RWPE2 (cell line): ENCODE results near the gene SULT2B1.
"Not testable (repeated sequence)": the region's sequence is repeated elsewhere in the genome, so short reads cannot be mapped to it uniquely, and the experiment has no call there.

ENCODE experiments used
- ATAC-seq: fragments of 200-7000 bp; cut with Tn5 transposase; 3 replicates; pipeline ENCODE4 v1.9.1; 2021; ENCODE audit warnings: low read depth
- DNase-seq: peaks from one replicate; pipeline ENCODE4 v3.0.0-alpha.2; 2020; ENCODE audit warnings: low spot score
- H3K27ac ChIP-seq: fragments of 450-650 bp; 2 replicates; pipeline ENCODE4 v1.5.1; 2017; ENCODE audit warnings: mild to moderate bottlenecking; ENCODE audit not compliant: poor library complexity, severe bottlenecking
- H3K27me3 ChIP-seq: fragments of 250-450 bp; sonication (Bioruptor Pico); 2 replicates; pipeline ENCODE4 v1.5.1; 2021; ENCODE audit warnings: mild to moderate bottlenecking, moderate library complexity; ENCODE audit not compliant: insufficient read depth, poor library complexity, severe bottlenecking
- H3K36me3 ChIP-seq: fragments of 250-450 bp; sonication (Bioruptor Pico); 2 replicates; pipeline ENCODE4 v1.5.1; 2020; ENCODE audit warnings: low read depth, mild to moderate bottlenecking, moderate library complexity
- H3K4me1 ChIP-seq: fragments of 250-450 bp; sonication (Bioruptor Pico); 2 replicates; pipeline ENCODE4 v1.5.1; 2021; ENCODE audit warnings: mild to moderate bottlenecking, moderate library complexity; ENCODE audit not compliant: insufficient read depth, poor library complexity, severe bottlenecking
- H3K4me3 ChIP-seq: fragments of 250-450 bp; sonication (Bioruptor Pico); 2 replicates; pipeline ENCODE4 v1.5.1; 2021; ENCODE audit warnings: mild to moderate bottlenecking, moderate library complexity; ENCODE audit not compliant: severe bottlenecking
- H3K9me3 ChIP-seq: fragments of 250-450 bp; sonication (Bioruptor Pico); 2 replicates; pipeline ENCODE4 v1.5.1; 2021; ENCODE audit warnings: mild to moderate bottlenecking, moderate library complexity; ENCODE audit not compliant: severe bottlenecking
- CTCF ChIP-seq: fragments of 450-650 bp; IDR thresholded peaks from one replicate; pipeline ENCODE4 v1.5.1; 2017; ENCODE audit warnings: mild to moderate bottlenecking, moderate library complexity; ENCODE audit not compliant: poor library complexity, severe bottlenecking

Gene SULT2B1

GRCh38 chr19:48537541-48537940 is 14.4 kb upstream of the SULT2B1 start:
- ATAC-seq (no peak), DNase-seq (no peak)
- H3K4me3 ChIP-seq = no peak overlapping the region
- no peak for TF ChIP-seq CTCF
- H3K27ac ChIP-seq = no peak overlapping the region
- no peaks in the 10 kb centered on the region for H3K27me3 ChIP-seq
- no peaks in the 10 kb centered on the region for H3K9me3 ChIP-seq
- H3K4me1 ChIP-seq = no peaks in the 10 kb centered on the region
- H3K36me3 ChIP-seq = no peaks in the 10 kb centered on the region

- H3K4me3 ChIP-seq, DNase-seq, H3K9me3 ChIP-seq, ATAC-seq, H3K27ac ChIP-seq, H3K36me3 ChIP-seq, H3K4me1 ChIP-seq, H3K27me3 ChIP-seq: not testable (repeated sequence)
These were observed 13.9 kb upstream of the SULT2B1 start for GRCh38 chr19:48538057-48538456.

- H3K27ac ChIP-seq = no peak overlapping the region
- no peaks in the 10 kb centered on the region for H3K9me3 ChIP-seq
- peak; percentile 86 for DNase-seq
- H3K27me3 ChIP-seq = no peaks in the 10 kb centered on the region
- ATAC-seq = peak; percentile 29; the same call in 2 of the 3 replicates
- H3K36me3 ChIP-seq = no peaks in the 10 kb centered on the region
- H3K4me1 ChIP-seq = peaks cover 4% of the 10 kb centered on the region
- H3K4me3 ChIP-seq = no peak overlapping the region
- TF ChIP-seq CTCF = no peak
These were observed 12.4 kb upstream of the SULT2B1 start for GRCh38 chr19:48539503-48540096.

GRCh38 chr19:48540110-48540509 is 11.9 kb upstream of the SULT2B1 start:
- Histone ChIP-seq H3K4me1 (peaks cover 4% of the 10 kb centered on the region), H3K9me3 (no peaks in the 10 kb centered on the region), H3K27ac (no peak overlapping the region), H3K36me3 (no peaks in the 10 kb centered on the region), H3K4me3 (no peak overlapping the region), H3K27me3 (no peaks in the 10 kb centered on the region)
- no peak for TF ChIP-seq CTCF
- no peak for DNase-seq
- ATAC-seq = no peak

GRCh38 chr19:48541813-48542212 is 10.2 kb upstream of the SULT2B1 start:
- Histone ChIP-seq H3K36me3 (no peaks in the 10 kb centered on the region), H3K27ac (no peak overlapping the region), H3K9me3 (no peaks in the 10 kb centered on the region), H3K4me3 (no peak overlapping the region), H3K27me3 (no peaks in the 10 kb centered on the region), H3K4me1 (peaks cover 4% of the 10 kb centered on the region)
- ATAC-seq (no peak), DNase-seq (no peak)
- no peak for TF ChIP-seq CTCF
